Measurements from ENCODE around the gene ZNF384.

DNA sequence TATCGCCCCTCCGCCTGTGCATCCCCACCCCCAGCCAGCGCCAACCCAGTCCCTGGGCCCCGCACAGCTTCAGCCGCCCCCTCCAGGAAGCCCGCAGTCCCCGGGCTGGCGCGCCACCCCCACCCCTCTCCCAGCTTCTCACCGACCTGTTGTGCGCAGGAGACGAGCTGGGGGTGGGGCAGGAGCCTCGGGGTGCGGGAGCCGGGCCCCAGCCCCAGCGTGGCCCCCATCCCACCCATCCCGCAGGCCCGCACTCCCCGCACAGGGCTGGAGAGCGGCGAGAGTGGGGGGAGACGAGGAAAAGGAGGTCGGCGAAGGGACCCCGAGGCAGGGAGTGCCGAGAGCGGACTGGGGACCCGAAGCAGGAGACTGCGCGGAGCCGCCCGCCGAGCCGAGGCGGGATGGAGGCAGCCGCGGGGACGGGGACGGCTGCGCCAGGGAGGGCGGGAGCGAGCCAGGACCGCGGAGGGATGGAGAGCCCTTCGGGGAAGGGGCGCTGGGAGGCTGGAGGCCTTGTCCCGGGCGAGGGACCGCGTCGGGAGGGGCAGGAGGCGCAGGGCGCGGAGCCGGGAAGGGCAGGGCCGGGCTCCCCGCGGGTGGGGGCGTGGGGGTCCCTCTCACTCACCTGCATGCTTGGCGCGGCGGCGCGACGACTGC lies 10.9 kb upstream of the ZNF384 start:
- TF ChIP-seq ZNF776 (tag by site-specific recombination; IDR thresholded peaks at IDR 0.05; ENCODE audit: borderline replicate concordance) = no peak
- TF ChIP-seq, protein P1, sequence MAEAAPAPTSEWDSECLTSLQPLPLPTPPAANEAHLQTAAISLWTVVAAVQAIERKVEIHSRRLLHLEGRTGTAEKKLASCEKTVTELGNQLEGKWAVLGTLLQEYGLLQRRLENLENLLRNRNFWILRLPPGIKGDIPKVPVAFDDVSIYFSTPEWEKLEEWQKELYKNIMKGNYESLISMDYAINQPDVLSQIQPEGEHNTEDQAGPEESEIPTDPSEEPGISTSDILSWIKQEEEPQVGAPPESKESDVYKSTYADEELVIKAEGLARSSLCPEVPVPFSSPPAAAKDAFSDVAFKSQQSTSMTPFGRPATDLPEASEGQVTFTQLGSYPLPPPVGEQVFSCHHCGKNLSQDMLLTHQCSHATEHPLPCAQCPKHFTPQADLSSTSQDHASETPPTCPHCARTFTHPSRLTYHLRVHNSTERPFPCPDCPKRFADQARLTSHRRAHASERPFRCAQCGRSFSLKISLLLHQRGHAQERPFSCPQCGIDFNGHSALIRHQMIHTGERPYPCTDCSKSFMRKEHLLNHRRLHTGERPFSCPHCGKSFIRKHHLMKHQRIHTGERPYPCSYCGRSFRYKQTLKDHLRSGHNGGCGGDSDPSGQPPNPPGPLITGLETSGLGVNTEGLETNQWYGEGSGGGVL (tag by site-specific recombination; IDR thresholded peaks at IDR 0.05) = peak; percentile 61
